GM18502 (cell line): ENCODE data around the gene OOSP1.
"Not testable (repeated sequence)": the region's sequence is repeated elsewhere in the genome, so short reads cannot be mapped to it uniquely, and the experiment has no call there.

ENCODE experiments used
- ATAC-seq: cut with Tn5 transposase; IDR thresholded peaks from one replicate; pipeline ENCODE4 v1.9.1; 2021; ENCODE audit warnings: mild to moderate bottlenecking; ENCODE audit not compliant: unreplicated experiment, poor library complexity

OOSP1 gene

GRCh38 chr11:59938132-59938531, at the start of gene OOSP1:
Gene OOSP1, plus strand, starts transcription at chr11:59938432. Its CDS starts 23 bp downstream, at chr11:59938455.
- no peak for ATAC-seq

GRCh38 chr11:59891781-59892181, 46.5 kb upstream of the OOSP1 start:
- ATAC-seq = no peak

- no peak for ATAC-seq
These were observed 43.6 kb upstream of the OOSP1 start for GRCh38 chr11:59894616-59895015.

GRCh38 chr11:59898046-59898445, 40.2 kb upstream of the OOSP1 start:
- ATAC-seq = no peak

- ATAC-seq = no peak
These were observed 39.6 kb upstream of the OOSP1 start for GRCh38 chr11:59898650-59899049.

- ATAC-seq = no peak
These were observed 38.7 kb upstream of the OOSP1 start for GRCh38 chr11:59899532-59899931.

GRCh38 chr11:59900366-59901126, 37.7 kb upstream of the OOSP1 start:
- no peak for ATAC-seq

GRCh38 chr11:59901306-59901705, 36.9 kb upstream of the OOSP1 start:
- ATAC-seq = no peak

GRCh38 chr11:59903569-59903968, 34.7 kb upstream of the OOSP1 start:
- not testable (repeated sequence) for ATAC-seq

GRCh38 chr11:59918480-59918879, 19.8 kb upstream of the OOSP1 start:
- ATAC-seq = no peak

GRCh38 chr11:59918987-59919589, 19.1 kb upstream of the OOSP1 start:
- no peak for ATAC-seq

GRCh38 chr11:59923813-59924212, 14.4 kb upstream of the OOSP1 start:
- ATAC-seq = no peak

GRCh38 chr11:59931688-59932087, 6.5 kb upstream of the OOSP1 start:
- ATAC-seq = no peak

GRCh38 chr11:59938718-59939117, 486 bp downstream of the OOSP1 start:
- no peak for ATAC-seq

- no peak for ATAC-seq
These were observed 1.2 kb downstream of the OOSP1 start for GRCh38 chr11:59939482-59939881.

GRCh38 chr11:59941091-59941490, 2.9 kb downstream of the OOSP1 start:
- no peak for ATAC-seq

- no peak for ATAC-seq
These were observed 5.9 kb downstream of the OOSP1 start for GRCh38 chr11:59943997-59944714.

- no peak for ATAC-seq
These were observed 6.5 kb downstream of the OOSP1 start for GRCh38 chr11:59944720-59945119.

GRCh38 chr11:59953463-59954218, 15.4 kb downstream of the OOSP1 start:
- no peak for ATAC-seq

- ATAC-seq = no peak
These were observed 16.1 kb downstream of the OOSP1 start for GRCh38 chr11:59954219-59954847.
